ENCODE results near the gene CLINT1.

DNA sequence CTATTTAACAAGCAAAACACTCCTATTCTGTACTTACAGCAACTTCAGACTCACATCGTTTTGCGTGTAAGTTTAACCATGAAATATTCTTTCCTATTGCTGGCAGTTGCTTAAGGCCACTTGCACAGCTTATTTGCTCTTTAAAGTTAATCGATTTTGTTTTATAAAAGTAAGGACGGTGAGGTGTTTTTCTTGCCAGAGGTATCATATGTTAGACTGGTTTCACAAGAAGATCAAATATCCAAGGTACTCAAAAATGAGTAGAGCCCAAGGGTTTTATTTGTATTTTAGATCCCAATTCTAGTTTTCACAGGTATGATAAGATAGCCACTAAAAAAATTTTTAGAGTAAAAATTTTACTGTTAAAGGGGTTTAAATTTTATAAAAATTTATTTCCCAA is 16.2 kb downstream of the CLINT1 start:
- TF ChIP-seq POLR2AphosphoS5 (IDR thresholded peaks at IDR 0.05; ENCODE audit: borderline replicate concordance, low read depth, low read length) (no peak), EZH2 (IDR thresholded peaks at IDR 0.05) (no peak), FOXP2 (optimal IDR thresholded peaks at IDR 0.05; ENCODE audit: control extremely low read depth, extremely low read length, insufficient read depth) (no peak)
